Measurements from ENCODE around the gene NTMT2.
"Not testable (repeated sequence)": the region's sequence is repeated elsewhere in the genome, so short reads cannot be mapped to it uniquely, and the experiment has no call there.

The NTMT2 gene

GRCh38 chr1:170157820-170158219 lies 12.1 kb downstream of the NTMT2 start:
- no peak for DNase-seq

DNA sequence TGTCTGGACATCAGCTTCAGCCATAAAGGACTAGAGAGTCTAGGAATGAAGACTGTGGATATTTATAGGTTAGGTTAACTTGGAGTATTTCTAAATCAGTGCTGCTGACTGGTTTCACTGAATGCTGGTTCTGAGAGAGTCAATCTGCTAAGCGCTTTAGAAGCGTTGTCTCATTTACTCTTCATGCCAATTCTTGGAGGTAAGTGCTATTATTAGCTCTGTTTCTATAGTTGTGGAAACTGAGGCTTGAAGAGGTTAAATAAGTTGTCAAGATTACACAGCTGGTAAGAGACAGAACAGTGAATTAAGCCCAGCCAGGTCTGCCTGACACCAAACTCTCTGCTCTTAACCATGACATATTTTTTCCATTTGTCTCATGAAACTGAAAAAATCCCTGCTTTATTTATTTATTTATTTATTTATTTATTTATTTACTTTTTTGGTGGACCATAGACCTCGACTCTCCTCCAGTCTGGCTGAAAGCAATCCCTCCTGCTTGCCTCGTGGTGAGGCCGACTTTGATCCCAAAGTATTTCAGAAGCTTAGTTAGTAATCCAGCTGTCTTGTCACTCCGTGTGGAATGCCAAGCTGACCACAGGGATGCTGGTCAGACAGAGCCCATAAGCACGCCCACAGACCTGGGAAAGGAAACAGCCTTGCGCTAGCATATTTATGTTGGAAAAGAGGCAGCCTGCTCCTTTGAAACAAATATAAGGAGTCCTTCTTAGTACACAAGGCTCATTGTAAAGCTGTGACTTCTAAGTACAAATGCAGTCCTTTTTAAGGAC lies 16.9 kb downstream of the NTMT2 start:
- no peak for DNase-seq

DNA sequence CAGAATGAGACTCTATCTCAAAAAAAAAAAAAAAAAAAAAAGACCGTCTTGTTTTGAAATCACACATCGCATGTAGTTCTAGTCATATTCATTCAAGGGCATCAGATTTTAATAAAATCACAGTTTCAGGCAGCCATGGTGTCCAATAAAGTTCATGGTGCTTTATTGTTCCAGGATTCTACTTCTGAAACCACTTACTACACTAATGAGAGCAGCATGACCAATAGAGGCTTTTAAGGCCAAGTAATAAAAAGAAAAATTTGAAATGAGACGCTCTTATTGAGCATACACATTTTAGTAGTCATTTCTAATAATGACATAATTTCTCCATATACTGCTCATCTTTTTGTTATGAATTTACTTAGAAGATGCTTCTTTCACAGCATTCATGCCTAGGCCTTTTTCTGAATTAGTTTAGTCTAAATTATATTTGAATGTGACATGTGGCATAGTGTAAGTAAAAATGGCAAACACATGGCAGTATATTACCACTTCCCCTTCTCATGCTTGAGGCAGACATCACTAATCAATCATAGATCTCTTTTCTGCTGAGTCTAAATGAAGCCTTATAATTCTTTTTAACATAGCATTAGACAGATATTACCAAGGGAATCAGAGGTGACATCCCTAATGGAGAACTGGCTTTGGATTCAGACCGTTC lies 18.5 kb downstream of the NTMT2 start:
- DNase-seq = no peak

- no peak for DNase-seq
Observed at GRCh38 chr1:170166518-170167180, 20.9 kb downstream of the NTMT2 start.

GRCh38 chr1:170168265-170168664 lies 22.5 kb downstream of the NTMT2 start:
- no peak for DNase-seq

DNA sequence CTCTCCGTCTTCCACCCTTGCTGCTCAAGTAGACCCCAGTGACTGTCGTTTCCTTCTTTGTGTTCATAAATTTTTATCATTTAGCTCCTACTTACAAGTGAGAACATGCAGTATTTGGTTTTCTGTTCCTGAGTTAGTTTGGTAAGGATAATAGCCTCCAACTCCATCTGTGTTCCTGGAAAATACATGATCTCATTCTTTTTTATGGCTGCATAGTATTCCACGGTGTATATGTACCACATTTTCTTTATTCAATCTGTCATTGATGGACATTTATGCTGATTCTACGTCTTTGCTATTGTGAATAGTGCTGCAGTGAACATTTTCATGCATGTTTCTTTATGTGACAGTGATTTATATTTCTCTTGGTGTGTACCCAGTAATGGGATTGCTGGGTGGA lies 24.8 kb downstream of the NTMT2 start:
- DNase-seq = not testable (repeated sequence)

- no peak for DNase-seq
Observed at GRCh38 chr1:170174395-170174794, 28.6 kb downstream of the NTMT2 start.

GRCh38 chr1:170175041-170175440 lies 29.3 kb downstream of the NTMT2 start:
- no peak for DNase-seq

DNA sequence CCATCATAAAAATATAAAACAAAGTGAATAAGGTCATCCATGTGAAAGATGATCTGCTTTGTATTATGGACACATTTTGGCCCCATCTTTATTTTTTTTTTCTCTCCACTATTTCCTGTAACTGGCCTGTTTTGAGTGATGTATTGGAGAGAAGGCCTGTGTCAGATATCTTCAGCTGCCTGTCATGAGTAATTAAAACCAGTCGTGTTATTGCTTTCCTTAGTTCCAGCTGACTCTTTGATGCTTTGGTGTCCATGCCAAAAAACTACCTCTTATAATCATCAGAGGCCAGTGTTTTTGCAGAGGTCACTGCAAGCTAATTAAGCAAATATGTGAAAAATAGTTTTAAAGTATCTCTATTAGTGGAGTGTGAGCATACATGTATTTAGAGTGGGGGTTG lies 29.7 kb downstream of the NTMT2 start:
- DNase-seq = no peak

GRCh38 chr1:170176772-170177171 lies 31.0 kb downstream of the NTMT2 start:
- no peak for DNase-seq

- no peak for DNase-seq
Observed at GRCh38 chr1:170182442-170182841, 36.7 kb downstream of the NTMT2 start.

DNA sequence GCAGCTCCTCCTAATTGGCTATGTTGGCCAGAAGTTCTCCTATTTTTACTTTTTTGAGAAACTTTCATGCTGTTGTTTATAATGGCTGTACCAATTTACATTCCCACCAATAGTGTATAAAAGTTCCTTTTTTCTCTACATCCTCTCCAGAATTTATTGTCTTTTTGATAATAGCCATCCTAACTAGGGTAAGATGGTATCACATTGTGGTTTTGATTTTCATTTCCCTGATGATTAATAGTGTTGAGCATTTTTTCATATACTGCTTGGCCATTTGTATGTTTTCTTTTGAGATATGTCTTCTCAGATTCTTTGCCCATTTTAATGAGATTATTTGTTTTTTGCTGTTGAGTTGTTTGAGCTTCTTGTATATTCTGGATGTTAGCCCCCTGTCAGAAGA lies 46.8 kb downstream of the NTMT2 start:
- no peak for DNase-seq

GRCh38 chr1:170194451-170194850 lies 48.7 kb downstream of the NTMT2 start:
- no peak for DNase-seq

- DNase-seq = no peak
Observed at GRCh38 chr1:170196490-170197236, 50.9 kb downstream of the NTMT2 start.

GRCh38 chr1:170198090-170198489 lies 52.3 kb downstream of the NTMT2 start:
- no peak for DNase-seq

- no peak for DNase-seq
Observed at GRCh38 chr1:170198584-170198983, 52.8 kb downstream of the NTMT2 start.

DNA sequence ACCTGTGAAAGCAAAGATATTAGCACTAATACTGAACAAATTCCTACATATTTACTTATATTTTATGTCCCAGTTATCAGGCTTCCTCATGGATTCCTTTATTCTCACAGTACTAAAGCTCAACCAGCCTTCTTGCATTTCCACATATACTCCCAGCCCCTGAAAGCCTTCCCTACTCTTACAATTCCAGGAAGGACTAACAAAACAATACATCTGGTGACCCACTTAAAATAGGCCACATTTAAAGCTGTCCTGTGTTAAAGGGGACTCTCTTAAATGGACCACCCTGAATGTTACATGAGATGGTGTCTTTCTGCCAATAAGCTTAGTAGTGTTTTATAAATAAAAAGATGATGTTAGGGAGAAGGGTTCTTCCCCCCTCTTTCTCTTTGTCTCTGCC lies 54.4 kb downstream of the NTMT2 start:
- no peak for DNase-seq

- no peak for DNase-seq
Observed at GRCh38 chr1:170200621-170201397, 55.0 kb downstream of the NTMT2 start.

GRCh38 chr1:170203693-170204092 lies 57.9 kb downstream of the NTMT2 start:
- no peak for DNase-seq

DNA sequence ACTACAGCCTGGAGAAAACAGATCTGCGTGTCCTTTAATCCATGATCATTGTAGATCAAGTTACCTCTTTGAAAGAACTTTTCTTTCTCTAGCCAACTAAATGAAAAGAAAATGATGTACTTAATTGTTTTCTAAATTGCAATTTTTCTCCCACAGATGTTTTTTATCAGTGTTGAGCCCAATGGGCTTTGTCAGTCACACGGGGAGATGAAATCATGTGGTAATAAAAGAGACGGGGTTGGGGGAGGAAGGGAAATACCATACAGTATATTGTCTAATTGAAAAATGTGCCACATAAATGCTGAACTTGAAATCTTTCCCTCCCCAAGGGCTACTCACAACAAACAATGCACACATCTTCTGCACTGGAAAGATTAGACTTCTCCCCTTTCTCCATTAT lies 58.4 kb downstream of the NTMT2 start:
- DNase-seq = no peak

GRCh38 chr1:170205301-170205700 lies 59.5 kb downstream of the NTMT2 start:
- DNase-seq = no peak

DNA sequence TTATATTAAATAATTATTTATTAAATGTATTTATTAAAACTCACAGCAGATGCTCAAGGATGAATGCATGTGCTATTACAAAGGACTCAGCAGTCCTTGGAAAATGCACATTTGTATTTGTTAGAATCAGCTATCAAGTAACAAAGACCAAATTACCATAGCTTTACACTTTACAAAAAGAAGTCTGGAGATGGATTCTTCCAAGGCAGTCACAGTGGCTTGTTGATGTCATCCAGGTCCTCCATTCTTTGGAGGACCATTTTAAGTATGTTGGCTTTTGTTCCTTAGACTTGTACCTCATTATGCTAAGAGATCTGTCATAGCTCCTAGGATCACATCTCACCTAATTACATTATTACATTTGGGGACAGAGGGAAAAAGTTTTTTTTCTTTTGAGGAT lies 63.4 kb downstream of the NTMT2 start:
- no peak for DNase-seq

DNA sequence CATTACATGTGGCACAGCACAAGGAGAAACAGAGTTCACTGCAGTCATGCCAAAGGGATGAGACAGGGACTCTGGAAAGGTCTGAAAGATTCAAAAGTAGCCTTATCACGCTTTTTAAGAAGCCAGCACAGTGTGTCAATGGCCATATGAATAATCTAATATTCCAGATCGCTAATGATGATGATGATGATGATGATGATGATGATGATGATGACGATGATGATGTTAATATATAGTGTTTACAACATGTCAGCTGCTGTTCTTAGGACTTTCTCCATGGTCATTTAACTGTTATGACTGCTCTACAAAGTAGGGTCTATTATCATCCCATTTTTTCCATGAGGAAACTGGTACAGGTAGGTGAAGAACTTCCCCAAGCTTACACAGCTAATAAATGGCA lies 64.4 kb downstream of the NTMT2 start:
- no peak for DNase-seq
